GM12873 (cell line): ENCODE measurements around the gene POLR2H.

Experiments
- TF ChIP-seq, protein P1 (sequence below): IDR thresholded peaks from 2 replicates; pipeline ENCODE4 v1.5.1; 2012; ENCODE audit warnings: low read depth, mild to moderate bottlenecking, moderate library complexity, low read length, control low read depth; ENCODE audit not compliant: insufficient read depth; ENCODE audit errors: missing control alignments

POLR2H gene

GRCh38 chr3:184344579-184345316, 16.8 kb upstream of the POLR2H start:
- TF ChIP-seq, protein P1, sequence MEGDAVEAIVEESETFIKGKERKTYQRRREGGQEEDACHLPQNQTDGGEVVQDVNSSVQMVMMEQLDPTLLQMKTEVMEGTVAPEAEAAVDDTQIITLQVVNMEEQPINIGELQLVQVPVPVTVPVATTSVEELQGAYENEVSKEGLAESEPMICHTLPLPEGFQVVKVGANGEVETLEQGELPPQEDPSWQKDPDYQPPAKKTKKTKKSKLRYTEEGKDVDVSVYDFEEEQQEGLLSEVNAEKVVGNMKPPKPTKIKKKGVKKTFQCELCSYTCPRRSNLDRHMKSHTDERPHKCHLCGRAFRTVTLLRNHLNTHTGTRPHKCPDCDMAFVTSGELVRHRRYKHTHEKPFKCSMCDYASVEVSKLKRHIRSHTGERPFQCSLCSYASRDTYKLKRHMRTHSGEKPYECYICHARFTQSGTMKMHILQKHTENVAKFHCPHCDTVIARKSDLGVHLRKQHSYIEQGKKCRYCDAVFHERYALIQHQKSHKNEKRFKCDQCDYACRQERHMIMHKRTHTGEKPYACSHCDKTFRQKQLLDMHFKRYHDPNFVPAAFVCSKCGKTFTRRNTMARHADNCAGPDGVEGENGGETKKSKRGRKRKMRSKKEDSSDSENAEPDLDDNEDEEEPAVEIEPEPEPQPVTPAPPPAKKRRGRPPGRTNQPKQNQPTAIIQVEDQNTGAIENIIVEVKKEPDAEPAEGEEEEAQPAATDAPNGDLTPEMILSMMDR: no peak

- TF ChIP-seq, protein P1: peak; percentile 57
These were observed 16.0 kb upstream of the POLR2H start for GRCh38 chr3:184345317-184346144.

DNA sequence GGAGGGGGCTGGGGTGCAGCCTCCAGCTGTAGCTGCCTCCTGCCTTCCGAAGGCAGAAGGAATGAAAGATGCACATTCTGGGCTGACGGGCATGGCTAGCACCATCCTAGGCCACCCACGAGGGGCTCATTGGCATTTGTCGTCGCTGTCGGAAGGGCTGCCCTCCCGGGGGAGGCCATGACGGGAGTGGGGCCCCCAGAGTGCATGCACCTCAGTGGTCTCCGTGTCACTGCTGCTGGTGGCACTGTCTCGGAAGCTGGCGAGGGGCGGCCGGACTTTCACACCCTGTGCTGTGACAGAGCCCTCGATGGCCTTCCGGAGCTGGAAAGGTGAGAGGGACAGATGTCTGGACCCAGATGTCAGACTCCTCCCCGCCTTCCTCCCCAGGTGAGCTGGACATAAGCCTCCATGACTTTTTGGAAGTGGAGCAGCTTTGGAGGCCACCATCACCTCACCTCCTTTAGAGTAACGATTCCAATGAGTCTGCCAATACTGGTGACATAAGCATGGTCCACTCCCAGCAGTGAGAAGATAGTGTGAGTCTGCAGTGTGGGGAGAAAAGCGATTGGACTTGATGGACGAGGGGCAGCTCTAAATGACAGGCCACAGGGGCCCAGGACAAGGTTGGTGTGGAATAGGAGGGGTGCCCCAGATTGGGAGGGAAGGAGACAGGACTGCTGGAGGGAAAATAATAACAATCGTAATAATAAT, 14.9 kb upstream of the POLR2H start:
- TF ChIP-seq, protein P1: no peak

- TF ChIP-seq, protein P1: no peak
These were observed 14.0 kb upstream of the POLR2H start for GRCh38 chr3:184347321-184348056.

- TF ChIP-seq, protein P1: no peak
These were observed 13.5 kb upstream of the POLR2H start for GRCh38 chr3:184348057-184348382.

DNA sequence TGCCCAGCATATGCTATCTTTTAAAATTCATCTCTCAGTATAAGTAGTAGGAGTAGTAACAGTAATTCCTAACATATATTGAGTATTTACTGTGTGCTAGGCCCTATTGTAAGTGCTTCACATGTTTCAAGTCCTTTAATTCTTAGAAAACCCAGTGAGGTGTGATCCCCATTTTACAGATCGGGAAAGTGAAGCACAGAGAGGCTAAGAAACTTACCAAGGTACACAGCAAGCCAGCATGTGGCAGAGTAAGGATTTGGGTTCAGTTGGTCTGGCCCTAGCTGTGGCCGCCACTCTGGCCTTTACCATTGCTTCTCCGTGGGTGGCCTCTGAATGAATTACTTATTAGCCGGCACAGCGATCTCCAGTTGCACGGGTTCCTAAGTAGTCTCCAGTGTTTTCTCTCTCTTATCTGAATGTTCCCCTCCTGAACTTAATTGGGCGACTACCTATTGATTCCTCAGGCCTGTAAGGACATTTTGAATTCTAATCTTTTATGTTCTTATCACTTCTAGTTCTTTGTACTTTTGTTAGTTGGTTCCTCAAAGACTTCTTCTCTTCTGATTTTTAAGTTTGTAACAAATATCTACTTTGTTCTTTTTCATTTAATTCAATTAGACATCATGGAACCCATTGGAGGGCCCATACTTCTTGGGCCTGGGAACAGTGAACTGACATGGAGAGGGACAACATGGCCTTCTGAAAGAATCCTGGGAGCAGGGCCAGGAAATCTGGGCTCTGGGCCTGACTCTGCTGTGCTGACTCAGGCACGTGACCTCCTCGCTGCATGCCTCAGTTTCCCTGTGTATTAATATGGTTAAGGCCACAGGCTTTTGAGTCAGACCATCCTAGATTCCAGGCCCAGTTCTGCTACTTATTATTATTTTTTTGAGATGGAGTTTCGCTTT, 11.7 kb upstream of the POLR2H start:
- TF ChIP-seq, protein P1: no peak
